Fibroblast of peridontal ligament (primary cell): Measurements from ENCODE around the gene HTR7.
A peak's percentile ranks its signal among the peaks of the same experiment; 100 is the strongest.
"Not testable (repeated sequence)": the region's sequence is repeated elsewhere in the genome, so short reads cannot be mapped to it uniquely, and the experiment has no call there.

Experiments used
- DNase-seq: peaks from one replicate; pipeline ENCODE4 v3.0.0-alpha.2; 2010; ENCODE audit errors: extremely low read depth

The HTR7 gene

GRCh38 chr10:90858461-90858968 is 676 bp upstream of the HTR7 start:
- no peak for DNase-seq

- DNase-seq, result no peak
Measured at GRCh38 chr10:90856964-90857634, 740 bp downstream of the HTR7 start.

- DNase-seq, result peak; percentile 32
Measured at GRCh38 chr10:90856261-90856660, 1.6 kb downstream of the HTR7 start.

- no peak for DNase-seq
Measured at GRCh38 chr10:90855126-90855525, 2.7 kb downstream of the HTR7 start.

- DNase-seq, result peak; percentile 73
Measured at GRCh38 chr10:90849956-90850749, 7.7 kb downstream of the HTR7 start.

GRCh38 chr10:90847436-90847835 is 10.4 kb downstream of the HTR7 start:
- peak; percentile 71 for DNase-seq

GRCh38 chr10:90846746-90847145 is 11.1 kb downstream of the HTR7 start:
- DNase-seq, result peak; percentile 25

- no peak for DNase-seq
Measured at GRCh38 chr10:90845726-90846125, 12.1 kb downstream of the HTR7 start.

- DNase-seq, result no peak
Measured at GRCh38 chr10:90842725-90843124, 15.1 kb downstream of the HTR7 start.

GRCh38 chr10:90837486-90837885 is 20.4 kb downstream of the HTR7 start:
- no peak for DNase-seq

GRCh38 chr10:90834326-90834725 is 23.5 kb downstream of the HTR7 start:
- no peak for DNase-seq

- no peak for DNase-seq
Measured at GRCh38 chr10:90832111-90832510, 25.7 kb downstream of the HTR7 start.

GRCh38 chr10:90822508-90822907 is 35.3 kb downstream of the HTR7 start:
- DNase-seq, result no peak

- not testable (repeated sequence) for DNase-seq
Measured at GRCh38 chr10:90821864-90822263, 36.0 kb downstream of the HTR7 start.

GRCh38 chr10:90819911-90820310 is 37.9 kb downstream of the HTR7 start:
- DNase-seq, result peak; percentile 19

GRCh38 chr10:90818736-90819135 is 39.1 kb downstream of the HTR7 start:
- no peak for DNase-seq

- DNase-seq, result no peak
Measured at GRCh38 chr10:90817128-90817889, 40.5 kb downstream of the HTR7 start.

- no peak for DNase-seq
Measured at GRCh38 chr10:90816466-90816865, 41.4 kb downstream of the HTR7 start.

GRCh38 chr10:90813594-90814365 is 44.1 kb downstream of the HTR7 start:
- DNase-seq, result no peak

- not testable (repeated sequence) for DNase-seq
Measured at GRCh38 chr10:90807106-90807505, 50.7 kb downstream of the HTR7 start.

- DNase-seq, result no peak
Measured at GRCh38 chr10:90806677-90807076, 51.2 kb downstream of the HTR7 start.

- DNase-seq, result no peak
Measured at GRCh38 chr10:90805206-90805605, 52.6 kb downstream of the HTR7 start.
